Smooth muscle cell (in vitro differentiated cells): Measurements from ENCODE around the gene OTOG. TPM values are rescaled to one million over a fixed set of nuclear protein-coding genes. Genes with fewer than 3 reads are reported as not detected.

Experiments used
- DNase-seq: peaks from one replicate; lab custom pipeline; 2025; ENCODE audit not compliant: unreplicated experiment; lab: John Stamatoyannopoulos, UW
- H2AFZ ChIP-seq: fragments of 200-600 bp; sonication (generic); 2 replicates; pipeline ENCODE4 v1.6.0; 2016; ENCODE audit warnings: antibody characterized with exemption, low read depth, mild to moderate bottlenecking
- H3F3A ChIP-seq: fragments of 200-600 bp; sonication (generic); 2 replicates; pipeline ENCODE4 v1.6.0; 2017; ENCODE audit warnings: antibody characterized with exemption, low read depth
- H3K27ac ChIP-seq: fragments of 200-600 bp; sonication (generic); 2 replicates; pipeline ENCODE4 v1.5.1; 2016; ENCODE audit warnings: low read depth, mild to moderate bottlenecking
- H3K27me3 ChIP-seq: fragments of 200-600 bp; sonication (generic); 2 replicates; pipeline ENCODE4 v1.6.1; 2016; ENCODE audit warnings: low read depth, mild to moderate bottlenecking
- H3K36me3 ChIP-seq: fragments of 200-600 bp; sonication (generic); 2 replicates; pipeline ENCODE4 v1.5.1; 2016; ENCODE audit warnings: low read depth
- H3K4me1 ChIP-seq: fragments of 200-600 bp; sonication (generic); 2 replicates; pipeline ENCODE4 v1.5.1; 2016; ENCODE audit warnings: low read depth
- H3K4me2 ChIP-seq: fragments of 200-600 bp; sonication (generic); 2 replicates; pipeline ENCODE4 v1.6.0; 2016; ENCODE audit warnings: mild to moderate bottlenecking
- H3K4me3 ChIP-seq: fragments of 200-600 bp; sonication (generic); 2 replicates; pipeline ENCODE4 v1.5.1; 2016; ENCODE audit warnings: mild to moderate bottlenecking
- H3K79me2 ChIP-seq: fragments of 200-600 bp; sonication (generic); 2 replicates; pipeline ENCODE4 v1.6.0; 2016; ENCODE audit warnings: low read depth, mild to moderate bottlenecking
- H3K9ac ChIP-seq: fragments of 200-600 bp; sonication (generic); 2 replicates; pipeline ENCODE4 v1.6.0; 2016; ENCODE audit warnings: low read depth
- H3K9me3 ChIP-seq: fragments of 200-600 bp; sonication (generic); replicated peaks from 2 replicates; pipeline ENCODE4 v1.5.1; 2016; ENCODE audit warnings: low read depth
- H4K20me1 ChIP-seq: fragments of 200-600 bp; sonication (generic); 2 replicates; pipeline ENCODE4 v1.6.0; 2016; ENCODE audit warnings: low read depth
- WGBS: methylation state at CpG from one replicate; pipeline ENCODE4 v1.1.7; 2016; ENCODE audit warnings: low lambda C conversion rate; 5-methylcytosine and 5-hydroxymethylcytosine counted together
- polyA plus RNA-seq: library from polyadenylated mRNA; unstranded; fragments of >200 nt; fragmentation: Nextera tagmentation; extraction: Ambion mirVana; gene quantifications from 2 replicates; pipeline ENCODE4 v1.2.1, GENCODE V29; 2016
- total RNA-seq: library from RNA; depleted of rRNA; stranded (reverse); fragments of >200 nt; gene quantifications from 2 replicates; pipeline ENCODE4 v1.2.3, GENCODE V29; 2014
- TF ChIP-seq, protein P1 (sequence below): fragments of 200-600 bp; sonication (generic); IDR thresholded peaks from 2 replicates; pipeline ENCODE4 v1.5.1; 2017; ENCODE audit warnings: borderline replicate concordance, mild to moderate bottlenecking, antibody characterized with exemption; ENCODE audit not compliant: insufficient read depth, poor library complexity, severe bottlenecking

The OTOG gene
- total and polyA plus RNA-seq, 2 experiments from 2014 or later = not detected

DNA sequence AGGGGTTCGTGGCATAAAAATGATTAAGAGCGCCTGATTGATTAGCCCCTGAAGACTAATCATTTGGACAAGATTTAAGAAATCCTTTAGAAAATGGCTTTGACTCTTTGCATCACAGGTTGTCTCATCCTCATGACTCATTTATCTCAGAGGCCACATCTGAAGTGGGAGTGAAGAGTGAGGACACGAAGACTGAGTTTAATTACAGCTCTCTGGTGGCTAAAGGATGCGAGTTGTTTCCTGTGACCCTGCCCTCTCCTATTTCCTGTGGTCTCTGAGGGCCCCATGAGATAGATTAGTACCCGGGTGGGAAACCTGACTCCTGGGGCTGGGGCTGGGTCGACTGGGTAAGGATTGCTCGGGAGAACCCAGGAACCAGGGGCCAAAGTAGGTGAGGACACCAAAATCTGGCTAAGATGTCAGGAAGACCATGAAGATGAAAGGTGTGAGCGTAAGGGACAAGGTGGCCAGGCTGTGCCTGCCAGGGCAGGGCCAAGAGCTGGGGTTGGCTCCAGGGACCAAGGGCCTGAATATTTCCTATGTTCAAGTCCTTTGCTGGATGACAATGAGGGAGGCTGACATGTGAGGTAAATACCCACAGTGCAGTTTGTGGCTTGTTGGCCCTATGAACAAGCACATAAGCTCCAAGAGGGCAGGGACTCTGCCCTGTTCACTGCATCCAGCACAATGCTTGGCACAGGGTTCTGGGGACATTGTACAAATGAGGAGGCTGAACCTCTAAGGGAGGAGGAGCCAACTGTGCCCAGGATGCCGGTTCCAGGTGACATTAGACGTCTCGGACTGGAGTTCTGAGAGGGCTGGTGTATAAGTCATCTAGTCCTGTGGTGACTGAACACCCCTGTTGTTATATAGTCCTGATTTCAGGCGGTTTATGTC is 3.6 kb downstream of the OTOG start:
- no peak overlapping the region for H3K27ac ChIP-seq
- WGBS = 66% methylated on average over 12 of the region's 12 CpGs
- TF ChIP-seq, protein P1, sequence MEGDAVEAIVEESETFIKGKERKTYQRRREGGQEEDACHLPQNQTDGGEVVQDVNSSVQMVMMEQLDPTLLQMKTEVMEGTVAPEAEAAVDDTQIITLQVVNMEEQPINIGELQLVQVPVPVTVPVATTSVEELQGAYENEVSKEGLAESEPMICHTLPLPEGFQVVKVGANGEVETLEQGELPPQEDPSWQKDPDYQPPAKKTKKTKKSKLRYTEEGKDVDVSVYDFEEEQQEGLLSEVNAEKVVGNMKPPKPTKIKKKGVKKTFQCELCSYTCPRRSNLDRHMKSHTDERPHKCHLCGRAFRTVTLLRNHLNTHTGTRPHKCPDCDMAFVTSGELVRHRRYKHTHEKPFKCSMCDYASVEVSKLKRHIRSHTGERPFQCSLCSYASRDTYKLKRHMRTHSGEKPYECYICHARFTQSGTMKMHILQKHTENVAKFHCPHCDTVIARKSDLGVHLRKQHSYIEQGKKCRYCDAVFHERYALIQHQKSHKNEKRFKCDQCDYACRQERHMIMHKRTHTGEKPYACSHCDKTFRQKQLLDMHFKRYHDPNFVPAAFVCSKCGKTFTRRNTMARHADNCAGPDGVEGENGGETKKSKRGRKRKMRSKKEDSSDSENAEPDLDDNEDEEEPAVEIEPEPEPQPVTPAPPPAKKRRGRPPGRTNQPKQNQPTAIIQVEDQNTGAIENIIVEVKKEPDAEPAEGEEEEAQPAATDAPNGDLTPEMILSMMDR = no peak

GRCh38 chr11:17551347-17552040 is 4.4 kb downstream of the OTOG start:
- no peaks in the 10 kb centered on the region for H3K9me3 ChIP-seq
- WGBS = 77% methylated on average over 7 of the region's 7 CpGs
- no peak overlapping the region for H3K9ac ChIP-seq
- no peaks in the 10 kb centered on the region for H3K4me1 ChIP-seq
- no peaks in the 10 kb centered on the region for H4K20me1 ChIP-seq
- no peak overlapping the region for H3K4me3 ChIP-seq
- H3K4me2 ChIP-seq = no peak overlapping the region
- peaks cover 27% of the 10 kb centered on the region for H3K27me3 ChIP-seq
- no peaks in the 10 kb centered on the region for H3F3A ChIP-seq
- H3K36me3 ChIP-seq = no peaks in the 10 kb centered on the region
- H3K27ac ChIP-seq = no peak overlapping the region
- H3K79me2 ChIP-seq = no peaks in the 10 kb centered on the region
- no peak for DNase-seq
- H2AFZ ChIP-seq = no peak overlapping the region
- TF ChIP-seq, protein P1 = no peak

More for the DNA sequence above, 3.6 kb downstream of the OTOG start:
- DNase-seq = no peak
- Histone ChIP-seq H3K4me3 (no peak overlapping the region), H3K4me1 (no peaks in the 10 kb centered on the region), H4K20me1 (no peaks in the 10 kb centered on the region), H3K36me3 (no peaks in the 10 kb centered on the region), H3F3A (no peaks in the 10 kb centered on the region), H3K9me3 (no peaks in the 10 kb centered on the region), H3K79me2 (no peaks in the 10 kb centered on the region), H3K27me3 (peaks cover 33% of the 10 kb centered on the region), H3K9ac (no peak overlapping the region), H2AFZ (no peak overlapping the region), H3K4me2 (no peak overlapping the region)

GRCh38 chr11:17552041-17552355 is 4.9 kb downstream of the OTOG start:
- Histone ChIP-seq H3K79me2 (no peaks in the 10 kb centered on the region), H3K9ac (no peak overlapping the region), H3K4me3 (no peak overlapping the region), H3K27me3 (peaks cover 22% of the 10 kb centered on the region), H3K4me1 (no peaks in the 10 kb centered on the region), H3K27ac (no peak overlapping the region), H2AFZ (no peak overlapping the region), H3F3A (no peaks in the 10 kb centered on the region), H3K9me3 (no peaks in the 10 kb centered on the region), H4K20me1 (no peaks in the 10 kb centered on the region), H3K4me2 (no peak overlapping the region), H3K36me3 (no peaks in the 10 kb centered on the region)
- no peak for DNase-seq
- TF ChIP-seq, protein P1 = no peak
- WGBS = 84% methylated on average over 4 of the region's 4 CpGs
